Measurements from ENCODE around the gene DIAPH1.

DIAPH1 gene

GRCh38 chr5:141639357-141640050 lies 20.7 kb upstream of the DIAPH1 start:
- DNase-seq (ENCODE audit: low spot score): no peak

- DNase-seq (ENCODE audit: low spot score): no peak
These were observed 20.0 kb upstream of the DIAPH1 start for GRCh38 chr5:141638771-141639170.

- DNase-seq (ENCODE audit: low spot score): peak; percentile 69
These were observed 19.1 kb upstream of the DIAPH1 start for GRCh38 chr5:141637767-141638419.

- no peak for DNase-seq (ENCODE audit: low spot score)
These were observed 18.4 kb upstream of the DIAPH1 start for GRCh38 chr5:141637123-141637766.

GRCh38 chr5:141636413-141637122 lies 17.8 kb upstream of the DIAPH1 start, which contains the start of the genes HDAC3 and RELL2:
Gene HDAC3, minus strand, starts transcription at chr5:141636849. Its CDS starts 59 bp downstream, at chr5:141636790.
Gene RELL2, plus strand, starts transcription at chr5:141636997. Its CDS starts 1,229 bp downstream, at chr5:141638226.
- peak; percentile 99 for DNase-seq (ENCODE audit: low spot score)

GRCh38 chr5:141636106-141636412 lies 17.3 kb upstream of the DIAPH1 start:
- no peak for DNase-seq (ENCODE audit: low spot score)

GRCh38 chr5:141635646-141636045 lies 16.8 kb upstream of the DIAPH1 start:
- DNase-seq (ENCODE audit: low spot score): no peak

- no peak for DNase-seq (ENCODE audit: low spot score)
These were observed 15.9 kb upstream of the DIAPH1 start for GRCh38 chr5:141634720-141635119.

- no peak for DNase-seq (ENCODE audit: low spot score)
These were observed 15.2 kb upstream of the DIAPH1 start for GRCh38 chr5:141633871-141634561.

- no peak for DNase-seq (ENCODE audit: low spot score)
These were observed 13.8 kb upstream of the DIAPH1 start for GRCh38 chr5:141632650-141633049.

- DNase-seq (ENCODE audit: low spot score): no peak
These were observed 11.9 kb upstream of the DIAPH1 start for GRCh38 chr5:141630570-141631140.

- no peak for DNase-seq (ENCODE audit: low spot score)
These were observed 9.5 kb upstream of the DIAPH1 start for GRCh38 chr5:141628175-141628788.

- no peak for DNase-seq (ENCODE audit: low spot score)
These were observed 4.8 kb upstream of the DIAPH1 start for GRCh38 chr5:141623611-141624010.

GRCh38 chr5:141623186-141623585 lies 4.4 kb upstream of the DIAPH1 start:
- no peak for DNase-seq (ENCODE audit: low spot score)

GRCh38 chr5:141618030-141618803 lies 583 bp downstream of the DIAPH1 start:
- DNase-seq (ENCODE audit: low spot score): peak; percentile 52

GRCh38 chr5:141617682-141618029 lies 1.1 kb downstream of the DIAPH1 start:
- no peak for DNase-seq (ENCODE audit: low spot score)

- DNase-seq (ENCODE audit: low spot score): no peak
These were observed 1.7 kb downstream of the DIAPH1 start for GRCh38 chr5:141617128-141617527.

- DNase-seq (ENCODE audit: low spot score): no peak
These were observed 2.6 kb downstream of the DIAPH1 start for GRCh38 chr5:141615991-141616720.

GRCh38 chr5:141613344-141613743 lies 5.5 kb downstream of the DIAPH1 start:
- DNase-seq (ENCODE audit: low spot score): no peak

GRCh38 chr5:141611289-141611688 lies 7.5 kb downstream of the DIAPH1 start:
- no peak for DNase-seq (ENCODE audit: low spot score)

Measured in GM03348 (cell line).